CD4-positive, alpha-beta T cell treated with Interferon alpha-2 for 1 hour (primary cell): ENCODE results near the gene TPM3.
"Not testable (repeated sequence)": the region's sequence is repeated elsewhere in the genome, so short reads cannot be mapped to it uniquely, and the experiment has no call there.

Experiments used
- DNase-seq, 2 donors: peaks; one replicate each; pipeline ENCODE4 v3.0.0-alpha.2; 2020 to 2022

The TPM3 gene

GRCh38 chr1:154205778-154206177 is 13.9 kb upstream of the TPM3 start:
- not testable (repeated sequence) for DNase-seq

- DNase-seq, result no peak
Observed at GRCh38 chr1:154199563-154199879, 7.6 kb upstream of the TPM3 start.

- DNase-seq, result peak; percentile 55 to 75
Observed at GRCh38 chr1:154198756-154199562, 7.1 kb upstream of the TPM3 start.

GRCh38 chr1:154193821-154194220 is 1.9 kb upstream of the TPM3 start:
- no peak for DNase-seq

- DNase-seq, result no peak
Observed at GRCh38 chr1:154192476-154192875, 576 bp upstream of the TPM3 start.

- DNase-seq, result no peak
Observed at GRCh38 chr1:154190550-154190949, 1.4 kb downstream of the TPM3 start.

- DNase-seq, result no peak
Observed at GRCh38 chr1:154186852-154187501, 4.9 kb downstream of the TPM3 start.

- peak; percentile 62 to 78 for DNase-seq
Observed at GRCh38 chr1:154186177-154186576, 5.7 kb downstream of the TPM3 start.

GRCh38 chr1:154183046-154183915 is 8.6 kb downstream of the TPM3 start:
- peak; percentile 92 to 93 for DNase-seq

- DNase-seq, result peak; percentile 80 to 84
Observed at GRCh38 chr1:154182344-154183045, 9.4 kb downstream of the TPM3 start.

- DNase-seq, result no peak
Observed at GRCh38 chr1:154181944-154182343, 10.0 kb downstream of the TPM3 start.

- peak; percentile 26 to 44 for DNase-seq
Observed at GRCh38 chr1:154179946-154180687, 11.8 kb downstream of the TPM3 start.

GRCh38 chr1:154178911-154179811 is 12.7 kb downstream of the TPM3 start:
- peak in 1 of 2 donors; percentile 37 for DNase-seq

- DNase-seq, result peak in 1 of 2 donors; percentile 21
Observed at GRCh38 chr1:154178013-154178412, 13.9 kb downstream of the TPM3 start.

GRCh38 chr1:154176337-154176736 is 15.6 kb downstream of the TPM3 start:
- no peak for DNase-seq

- no peak for DNase-seq
Observed at GRCh38 chr1:154174654-154175053, 17.2 kb downstream of the TPM3 start.

GRCh38 chr1:154171880-154172279 is 20.0 kb downstream of the TPM3 start:
- no peak for DNase-seq

GRCh38 chr1:154171223-154171583 is 20.7 kb downstream of the TPM3 start:
- no peak for DNase-seq

GRCh38 chr1:154170547-154171222 is 21.2 kb downstream of the TPM3 start:
- no peak for DNase-seq

GRCh38 chr1:154167461-154167860 is 24.4 kb downstream of the TPM3 start:
- no peak for DNase-seq

- DNase-seq, result no peak
Observed at GRCh38 chr1:154166207-154166606, 25.7 kb downstream of the TPM3 start.
